ENCODE measurements around the gene AAMP. TPM values are rescaled to one million over a fixed set of nuclear protein-coding genes. Genes with fewer than 3 reads are reported as not detected.

Gene AAMP
- total RNA-seq, 1 donor from 2014 or later = 67.6 TPM

DNA sequence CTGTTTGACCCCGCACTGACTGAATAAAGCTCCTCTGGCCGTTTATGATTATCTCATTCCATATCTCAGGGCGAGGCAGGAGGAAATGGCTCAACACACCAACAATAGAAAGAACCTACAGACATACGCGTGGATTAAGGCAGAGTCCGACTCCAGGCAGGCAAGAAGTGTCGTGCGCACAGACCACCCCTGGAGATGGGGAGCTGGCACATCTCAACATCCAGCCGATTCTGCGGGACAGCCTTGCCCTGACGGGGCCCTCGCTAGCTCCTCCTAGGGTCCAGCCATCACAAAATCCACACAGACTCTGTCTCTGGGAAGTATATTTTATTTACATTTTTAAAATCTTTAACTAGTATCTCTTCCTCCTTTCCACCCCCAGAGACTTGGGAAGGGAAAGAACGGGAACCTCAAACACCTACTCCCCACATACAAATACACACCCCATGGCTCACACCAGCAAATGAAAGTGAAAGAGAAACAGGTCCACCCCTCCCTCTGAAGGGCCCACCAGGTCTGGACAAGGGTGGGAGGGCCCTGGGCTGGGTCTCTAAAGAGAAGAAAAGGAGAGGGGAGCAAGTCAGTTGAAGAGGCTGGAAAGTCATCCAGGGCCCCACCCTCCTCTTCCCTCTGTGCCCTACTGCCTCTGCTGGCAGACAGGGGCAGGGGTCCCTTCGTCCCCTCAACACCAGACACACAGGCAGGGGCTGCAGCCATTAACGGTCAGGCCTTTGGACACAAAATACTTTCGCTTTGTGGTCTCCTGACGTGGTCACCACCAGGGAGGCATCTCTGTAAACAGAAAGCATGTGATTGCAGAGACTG lies 5.9 kb downstream of the AAMP start:
- H3K27ac Mint-ChIP-seq (ENCODE audit: unreplicated experiment) = peak overlapping the region; percentile 30
- no peak for DNase-seq (ENCODE audit: low spot score)
- H3K36me3 Mint-ChIP-seq (ENCODE audit: low read depth, unreplicated experiment) = peaks cover 25% of the 10 kb centered on the region
- no peak overlapping the region for H3K4me3 Mint-ChIP-seq (ENCODE audit: unreplicated experiment)
- peaks cover 7% of the 10 kb centered on the region for H3K27me3 Mint-ChIP-seq (ENCODE audit: unreplicated experiment)
- no peaks in the 10 kb centered on the region for H3K9me3 Mint-ChIP-seq (ENCODE audit: unreplicated experiment)
- TF ChIP-seq, protein P1, sequence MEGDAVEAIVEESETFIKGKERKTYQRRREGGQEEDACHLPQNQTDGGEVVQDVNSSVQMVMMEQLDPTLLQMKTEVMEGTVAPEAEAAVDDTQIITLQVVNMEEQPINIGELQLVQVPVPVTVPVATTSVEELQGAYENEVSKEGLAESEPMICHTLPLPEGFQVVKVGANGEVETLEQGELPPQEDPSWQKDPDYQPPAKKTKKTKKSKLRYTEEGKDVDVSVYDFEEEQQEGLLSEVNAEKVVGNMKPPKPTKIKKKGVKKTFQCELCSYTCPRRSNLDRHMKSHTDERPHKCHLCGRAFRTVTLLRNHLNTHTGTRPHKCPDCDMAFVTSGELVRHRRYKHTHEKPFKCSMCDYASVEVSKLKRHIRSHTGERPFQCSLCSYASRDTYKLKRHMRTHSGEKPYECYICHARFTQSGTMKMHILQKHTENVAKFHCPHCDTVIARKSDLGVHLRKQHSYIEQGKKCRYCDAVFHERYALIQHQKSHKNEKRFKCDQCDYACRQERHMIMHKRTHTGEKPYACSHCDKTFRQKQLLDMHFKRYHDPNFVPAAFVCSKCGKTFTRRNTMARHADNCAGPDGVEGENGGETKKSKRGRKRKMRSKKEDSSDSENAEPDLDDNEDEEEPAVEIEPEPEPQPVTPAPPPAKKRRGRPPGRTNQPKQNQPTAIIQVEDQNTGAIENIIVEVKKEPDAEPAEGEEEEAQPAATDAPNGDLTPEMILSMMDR (IDR thresholded peaks at IDR 0.05; ENCODE audit: unreplicated experiment) = no peak
- H3K4me1 Mint-ChIP-seq (ENCODE audit: unreplicated experiment) = peaks cover 21% of the 10 kb centered on the region

DNA sequence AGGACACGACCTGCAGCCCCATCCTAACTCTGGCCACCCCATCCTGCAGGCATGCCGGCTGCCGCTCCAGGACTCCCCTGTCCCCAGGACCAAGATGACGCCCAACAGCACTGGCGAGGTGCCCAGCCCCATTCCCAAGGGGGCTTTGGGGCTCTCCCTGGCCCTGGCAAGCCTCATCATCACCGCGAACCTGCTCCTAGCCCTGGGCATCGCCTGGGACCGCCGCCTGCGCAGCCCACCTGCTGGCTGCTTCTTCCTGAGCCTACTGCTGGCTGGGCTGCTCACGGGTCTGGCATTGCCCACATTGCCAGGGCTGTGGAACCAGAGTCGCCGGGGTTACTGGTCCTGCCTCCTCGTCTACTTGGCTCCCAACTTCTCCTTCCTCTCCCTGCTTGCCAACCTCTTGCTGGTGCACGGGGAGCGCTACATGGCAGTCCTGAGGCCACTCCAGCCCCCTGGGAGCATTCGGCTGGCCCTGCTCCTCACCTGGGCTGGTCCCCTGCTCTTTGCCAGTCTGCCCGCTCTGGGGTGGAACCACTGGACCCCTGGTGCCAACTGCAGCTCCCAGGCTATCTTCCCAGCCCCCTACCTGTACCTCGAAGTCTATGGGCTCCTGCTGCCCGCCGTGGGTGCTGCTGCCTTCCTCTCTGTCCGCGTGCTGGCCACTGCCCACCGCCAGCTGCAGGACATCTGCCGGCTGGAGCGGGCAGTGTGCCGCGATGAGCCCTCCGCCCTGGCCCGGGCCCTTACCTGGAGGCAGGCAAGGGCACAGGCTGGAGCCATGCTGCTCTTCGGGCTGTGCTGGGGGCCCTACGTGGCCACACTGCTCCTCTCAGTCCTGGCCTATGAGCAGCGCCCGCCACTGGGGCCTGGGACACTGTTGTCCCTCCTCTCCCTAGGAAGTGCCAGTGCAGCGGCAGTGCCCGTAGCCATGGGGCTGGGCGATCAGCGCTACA lies 7.0 kb downstream of the AAMP start:
- H3K4me1 Mint-ChIP-seq (ENCODE audit: unreplicated experiment) = peaks cover 28% of the 10 kb centered on the region
- H3K9me3 Mint-ChIP-seq (ENCODE audit: unreplicated experiment) = no peaks in the 10 kb centered on the region
- peaks cover 25% of the 10 kb centered on the region for H3K36me3 Mint-ChIP-seq (ENCODE audit: low read depth, unreplicated experiment)
- no peak for DNase-seq (ENCODE audit: low spot score)
- no peak overlapping the region for H3K4me3 Mint-ChIP-seq (ENCODE audit: unreplicated experiment)
- TF ChIP-seq, protein P1 (IDR thresholded peaks at IDR 0.05; ENCODE audit: unreplicated experiment) = no peak
- H3K27ac Mint-ChIP-seq (ENCODE audit: unreplicated experiment) = peak overlapping the region; percentile 52
- peaks cover 7% of the 10 kb centered on the region for H3K27me3 Mint-ChIP-seq (ENCODE audit: unreplicated experiment)

DNA sequence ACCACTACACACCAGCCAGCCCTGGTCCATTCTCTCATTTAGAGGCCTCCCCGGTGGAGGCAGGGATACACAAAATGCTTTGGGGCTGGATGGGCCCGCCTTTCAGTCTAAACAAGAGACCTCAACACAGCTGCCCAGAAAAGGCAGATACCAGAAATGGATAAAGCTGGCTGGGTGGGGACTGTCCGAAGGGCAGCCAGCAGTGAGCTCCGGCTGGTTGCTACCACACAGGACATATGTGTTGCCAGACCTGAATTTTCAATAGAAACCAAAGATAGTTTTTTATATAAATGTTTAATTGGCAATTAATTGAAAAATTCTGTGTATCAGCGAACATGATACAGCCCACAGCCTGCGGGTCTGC lies 7.7 kb downstream of the AAMP start:
- TF ChIP-seq, protein P1 (IDR thresholded peaks at IDR 0.05; ENCODE audit: unreplicated experiment) = no peak
- peaks cover 19% of the 10 kb centered on the region for H3K36me3 Mint-ChIP-seq (ENCODE audit: low read depth, unreplicated experiment)
- H3K27me3 Mint-ChIP-seq (ENCODE audit: unreplicated experiment) = peaks cover 10% of the 10 kb centered on the region
- peaks cover 35% of the 10 kb centered on the region for H3K4me1 Mint-ChIP-seq (ENCODE audit: unreplicated experiment)
- DNase-seq (ENCODE audit: low spot score) = no peak
- H3K9me3 Mint-ChIP-seq (ENCODE audit: unreplicated experiment) = no peaks in the 10 kb centered on the region
- H3K27ac Mint-ChIP-seq (ENCODE audit: unreplicated experiment) = no peak overlapping the region
- H3K4me3 Mint-ChIP-seq (ENCODE audit: unreplicated experiment) = no peak overlapping the region

DNA sequence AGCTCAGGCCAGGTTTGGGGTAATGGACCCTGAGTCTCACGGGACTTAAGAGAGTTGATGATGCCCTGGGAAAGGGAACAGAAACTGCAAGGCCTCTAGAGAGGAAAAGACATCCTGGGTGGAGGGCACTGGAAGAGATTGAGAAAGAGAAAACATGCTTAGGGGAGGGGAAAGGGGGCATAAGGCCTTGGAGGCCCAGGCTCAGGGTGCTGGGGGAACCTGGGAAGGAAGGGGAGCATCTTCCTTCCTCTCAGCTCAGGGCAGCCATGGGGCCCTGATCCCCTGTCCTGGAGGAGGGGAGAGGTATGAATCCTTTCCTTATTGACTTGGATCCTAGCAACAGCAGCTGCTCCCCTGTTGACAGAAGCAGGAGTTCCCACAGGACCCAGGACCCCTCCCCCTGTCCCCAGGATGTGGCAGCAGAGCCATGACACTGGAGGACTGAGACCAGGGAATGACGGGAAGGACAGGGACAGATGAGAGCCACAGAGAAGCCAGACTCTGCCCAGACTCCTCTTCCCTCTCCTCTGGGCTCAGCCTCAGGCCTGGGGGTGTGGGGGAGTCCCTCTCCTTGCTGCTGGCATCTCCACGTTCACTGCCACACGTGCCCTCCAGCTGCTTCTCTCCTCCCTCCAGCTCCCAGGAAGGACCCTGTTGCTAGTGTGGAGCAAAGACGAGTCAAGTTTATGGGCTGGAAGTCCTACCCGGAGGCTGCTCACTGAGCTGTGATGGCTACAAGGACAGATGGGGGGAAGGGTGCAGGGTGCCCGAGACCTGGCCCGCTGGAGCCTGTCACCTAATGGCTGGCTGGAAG lies 8.3 kb downstream of the AAMP start:
- peaks cover 10% of the 10 kb centered on the region for H3K27me3 Mint-ChIP-seq (ENCODE audit: unreplicated experiment)
- TF ChIP-seq, protein P1 (IDR thresholded peaks at IDR 0.05; ENCODE audit: unreplicated experiment) = no peak
- peaks cover 14% of the 10 kb centered on the region for H3K36me3 Mint-ChIP-seq (ENCODE audit: low read depth, unreplicated experiment)
- DNase-seq (ENCODE audit: low spot score) = no peak
- peak overlapping the region; percentile 85 for H3K27ac Mint-ChIP-seq (ENCODE audit: unreplicated experiment)
- H3K4me3 Mint-ChIP-seq (ENCODE audit: unreplicated experiment) = no peak overlapping the region
- H3K4me1 Mint-ChIP-seq (ENCODE audit: unreplicated experiment) = peaks cover 40% of the 10 kb centered on the region
- H3K9me3 Mint-ChIP-seq (ENCODE audit: unreplicated experiment) = no peaks in the 10 kb centered on the region

All from endothelial cell (in vitro differentiated cells).